Stimulated activated CD4-positive, alpha-beta T cell treated with anti-CD3 and anti-CD28 coated beads, Interleukin-15, amount 100 ng/mL, for 48 hours (primary cell): ENCODE results near the gene SLC25A48.

Experiments used
- DNase-seq, 2 donors: peaks; one replicate each; pipeline ENCODE4 v3.0.0-alpha.2; 2020; ENCODE audit warnings: low read depth in 2 of 2

SLC25A48 gene

GRCh38 chr5:135881244-135881643, 46.8 kb downstream of the SLC25A48 start:
- no peak for DNase-seq

DNA sequence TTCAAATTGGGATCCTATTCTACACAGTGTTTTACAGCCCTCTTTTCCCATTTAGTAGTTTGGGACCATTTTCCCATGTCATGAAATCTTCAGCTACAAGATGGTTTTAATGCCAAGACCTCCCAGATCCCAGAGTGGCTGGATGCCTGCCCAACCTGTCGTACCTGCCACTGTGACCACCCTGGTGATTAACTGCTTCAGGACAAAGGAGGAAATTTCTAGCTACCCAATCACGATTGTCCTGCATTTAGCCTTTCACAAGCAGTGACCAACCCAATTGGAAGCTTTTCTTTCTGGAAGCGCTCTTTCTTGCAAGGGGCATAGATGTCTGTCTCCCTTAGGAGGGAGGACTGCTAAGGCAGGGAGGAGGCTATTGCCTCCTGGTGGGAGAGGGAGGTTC, 47.4 kb downstream of the SLC25A48 start:
- DNase-seq, result no peak

DNA sequence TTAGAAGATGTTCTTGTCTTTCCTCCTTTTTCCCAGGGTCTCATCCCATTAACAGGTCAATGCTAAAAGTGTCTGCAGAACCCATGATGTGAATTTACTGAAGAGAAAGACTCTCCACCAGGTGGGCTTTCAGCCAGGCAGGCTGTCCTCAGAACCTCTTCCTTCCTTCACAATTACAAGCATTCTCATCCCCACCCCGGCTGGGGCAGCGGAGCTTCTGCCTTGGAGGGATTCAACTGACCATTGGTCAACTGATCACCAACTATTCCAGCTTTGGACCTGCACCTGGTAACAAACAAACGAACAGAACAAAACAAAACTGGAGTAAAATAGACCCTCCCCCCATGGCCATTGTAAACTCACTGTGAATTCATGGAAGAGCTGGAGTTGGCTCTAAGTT, 48.6 kb downstream of the SLC25A48 start:
- no peak for DNase-seq

- DNase-seq, result no peak
These were observed 49.0 kb downstream of the SLC25A48 start for GRCh38 chr5:135883441-135883840.

DNA sequence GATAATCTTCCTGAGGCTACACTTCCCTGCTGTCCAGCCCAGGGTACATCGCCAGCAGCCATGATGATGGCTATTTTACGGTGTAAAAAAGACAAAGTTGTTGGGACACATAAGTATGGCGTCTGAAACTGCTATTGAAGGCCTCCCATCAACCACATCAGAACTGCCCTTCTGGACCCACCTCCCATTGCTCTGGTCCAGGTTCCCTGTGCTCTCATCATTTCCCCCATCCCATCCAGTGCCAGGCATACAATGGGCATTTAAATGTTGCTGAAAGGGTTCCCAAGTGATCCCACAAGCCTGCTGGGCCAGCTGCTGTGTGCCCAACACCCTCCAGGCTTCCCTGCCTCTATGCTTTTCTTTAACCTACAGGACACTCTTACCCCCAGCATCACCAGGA, 50.6 kb downstream of the SLC25A48 start:
- DNase-seq, result no peak

- DNase-seq, result no peak
These were observed 51.7 kb downstream of the SLC25A48 start for GRCh38 chr5:135886136-135886535.

DNA sequence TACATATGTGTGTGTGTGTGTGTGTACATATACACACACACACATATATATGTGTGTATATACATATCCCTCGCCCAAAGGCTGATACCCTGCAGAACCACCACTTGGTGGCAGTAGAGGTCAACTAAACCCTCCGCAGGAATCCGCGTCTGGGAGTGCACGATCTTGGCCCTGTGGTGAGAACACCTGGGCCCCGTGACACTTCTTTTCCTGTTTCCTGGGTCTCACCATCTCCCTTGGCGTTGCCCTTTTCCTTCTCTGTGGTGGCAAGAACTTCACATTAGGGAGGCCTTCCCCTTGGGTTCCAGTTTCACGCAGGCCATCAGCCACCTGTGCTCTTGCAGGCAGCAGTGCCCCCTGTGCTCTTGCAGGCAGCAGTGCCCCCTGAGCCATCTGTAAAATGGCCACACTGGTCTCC, 53.0 kb downstream of the SLC25A48 start:
- peak; percentile 44 to 56 for DNase-seq

- DNase-seq, result no peak
These were observed 53.6 kb downstream of the SLC25A48 start for GRCh38 chr5:135887881-135888614.

GRCh38 chr5:135890296-135890695, 55.8 kb downstream of the SLC25A48 start:
- DNase-seq, result no peak

- DNase-seq, result peak; percentile 36
These were observed 56.4 kb downstream of the SLC25A48 start for GRCh38 chr5:135890867-135891266.

DNA sequence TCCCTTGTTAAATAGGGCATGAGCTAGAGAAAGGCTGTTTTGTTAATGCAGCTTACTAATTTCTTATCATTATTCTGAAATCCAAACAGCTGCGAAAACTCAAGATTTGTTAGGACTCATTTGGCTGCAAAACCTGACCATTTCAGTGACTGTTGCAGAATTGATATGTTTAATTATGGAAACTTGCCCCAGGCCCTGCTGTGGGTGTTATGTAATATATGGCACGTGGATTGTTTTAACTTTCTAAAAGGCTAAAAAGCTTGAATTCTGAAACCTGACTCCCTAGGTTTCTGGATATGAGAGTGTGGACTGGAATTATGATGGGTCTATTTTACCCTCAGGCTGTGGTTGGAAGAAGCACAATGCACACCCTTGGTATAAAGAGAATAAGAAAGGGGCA, 56.8 kb downstream of the SLC25A48 start:
- DNase-seq, result no peak

DNA sequence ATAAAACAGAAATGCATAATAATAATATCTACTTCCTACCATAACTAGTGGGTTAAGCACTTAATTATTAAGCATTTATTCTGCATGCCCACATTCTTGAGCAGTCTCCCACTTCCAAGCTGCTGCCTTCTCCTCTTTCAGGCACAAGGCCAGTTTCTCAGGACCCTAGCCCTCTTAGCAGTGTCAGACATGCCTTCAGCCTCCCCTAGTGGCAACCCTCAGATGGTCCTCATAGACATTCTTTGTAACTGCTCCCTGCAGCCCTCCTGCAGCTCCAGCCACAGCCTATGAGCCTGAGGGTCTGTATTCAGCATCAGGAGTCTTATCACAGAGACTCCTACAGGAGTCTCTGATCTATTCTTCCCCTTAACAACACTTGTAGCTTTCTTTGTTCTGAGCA, 57.3 kb downstream of the SLC25A48 start:
- no peak for DNase-seq

DNA sequence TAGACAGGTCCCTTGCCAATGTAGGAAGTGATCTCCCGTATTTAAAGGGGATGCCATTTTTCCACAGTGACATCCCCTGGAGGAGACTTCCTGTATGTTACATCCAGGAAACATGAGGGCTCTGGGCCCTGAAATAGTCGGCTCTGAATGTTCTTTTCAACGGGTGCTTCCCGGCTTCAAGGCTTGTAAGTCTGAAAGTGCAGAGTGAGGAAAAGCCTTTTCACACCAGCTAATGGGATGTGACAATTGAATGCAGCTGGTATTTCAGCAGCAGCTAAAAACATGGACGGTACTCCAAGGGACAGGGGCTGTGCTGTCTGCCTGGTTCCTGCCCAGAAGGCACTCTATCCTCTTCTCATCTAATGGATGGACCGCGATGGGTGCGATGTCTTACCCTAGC, 59.8 kb downstream of the SLC25A48 start:
- DNase-seq, result no peak

DNA sequence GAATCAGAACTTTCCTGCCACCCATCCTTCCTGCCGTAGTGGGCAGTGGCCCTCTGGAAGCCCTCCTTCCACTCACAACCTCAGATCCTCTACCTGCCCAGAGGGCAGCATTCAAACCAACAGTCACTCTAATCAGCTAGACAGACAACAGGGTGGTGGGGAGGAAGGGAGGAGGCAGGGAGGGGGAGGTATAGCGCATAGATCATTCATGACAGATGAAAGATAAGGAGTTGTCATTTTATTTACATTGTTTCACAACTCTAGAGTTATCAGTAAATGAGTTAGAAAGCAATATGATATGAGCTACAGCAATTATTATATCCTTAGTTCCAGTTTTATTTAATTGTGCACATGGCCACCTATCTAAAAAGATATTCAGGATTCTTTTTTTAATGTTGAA, 60.3 kb downstream of the SLC25A48 start:
- no peak for DNase-seq

DNA sequence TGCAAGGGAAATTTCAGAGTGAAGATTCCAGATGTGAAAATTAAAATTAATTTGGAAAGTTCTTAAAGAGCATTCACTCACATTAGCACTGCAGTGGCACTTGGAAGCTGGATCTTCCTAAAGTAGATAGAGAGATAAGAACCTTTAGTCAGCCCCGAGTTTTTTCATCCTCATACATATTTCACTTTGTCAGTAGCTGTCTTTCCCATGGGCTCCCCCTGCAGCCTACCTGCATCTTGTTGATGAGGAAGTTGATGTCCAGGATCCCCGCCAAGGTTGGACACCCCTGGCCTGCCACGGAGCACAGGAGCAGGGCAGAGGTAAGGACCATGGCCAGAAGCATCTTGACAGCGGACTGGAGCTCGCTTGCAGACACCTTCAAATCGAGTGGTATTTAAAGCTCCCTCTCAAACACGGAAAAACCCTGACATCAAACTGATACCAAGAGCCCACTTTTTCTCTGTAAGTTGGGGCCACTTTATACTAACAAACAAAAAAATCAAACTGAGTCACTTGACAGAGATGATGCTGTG, 61.1 kb downstream of the SLC25A48 start, which contains the start of gene IL9:
Gene IL9 (minus strand): TSS at position 368 of the 533 bp plus-strand sequence. CDS start 25 bp downstream, at position 343.
- no peak for DNase-seq

DNA sequence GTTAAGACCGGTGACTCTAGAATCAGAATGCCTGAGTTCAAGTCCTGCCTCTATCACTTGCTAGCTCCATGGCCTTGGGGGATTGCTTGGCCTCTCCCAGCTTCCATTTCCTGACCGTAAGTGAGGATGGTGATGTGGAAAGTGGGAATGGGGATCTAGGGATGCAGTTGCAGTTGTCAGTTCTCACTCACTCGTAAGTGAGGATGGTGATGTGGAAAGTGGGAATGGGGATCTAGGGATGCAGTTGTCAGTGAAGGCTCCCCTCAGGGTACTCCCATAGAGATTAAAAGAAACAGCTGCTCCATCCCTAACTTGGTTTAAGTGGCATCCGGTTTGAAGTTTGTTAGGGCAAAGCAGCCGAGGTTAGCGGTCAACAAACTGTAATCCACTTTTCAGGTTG, 64.2 kb downstream of the SLC25A48 start:
- no peak for DNase-seq

- DNase-seq, result no peak
These were observed 65.8 kb downstream of the SLC25A48 start for GRCh38 chr5:135900276-135900675.

DNA sequence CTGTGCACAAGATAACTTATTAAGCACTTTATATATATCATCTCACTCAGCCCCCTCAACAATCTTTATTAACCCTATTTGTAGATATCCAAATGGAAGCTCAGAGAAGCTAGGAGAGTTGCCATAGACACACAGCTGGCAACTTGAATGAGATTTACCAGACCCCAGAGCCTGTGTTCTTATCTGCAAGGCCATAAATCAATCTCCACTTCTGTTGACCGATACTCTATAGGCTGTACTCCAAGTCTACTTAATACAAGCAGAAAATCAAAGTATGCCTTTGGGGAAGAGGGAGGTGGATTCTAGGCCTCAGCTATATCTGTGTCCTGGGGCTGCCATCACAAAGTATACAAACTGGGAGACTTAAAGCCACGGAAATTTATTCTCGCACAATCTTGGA, 67.2 kb downstream of the SLC25A48 start:
- DNase-seq, result no peak

DNA sequence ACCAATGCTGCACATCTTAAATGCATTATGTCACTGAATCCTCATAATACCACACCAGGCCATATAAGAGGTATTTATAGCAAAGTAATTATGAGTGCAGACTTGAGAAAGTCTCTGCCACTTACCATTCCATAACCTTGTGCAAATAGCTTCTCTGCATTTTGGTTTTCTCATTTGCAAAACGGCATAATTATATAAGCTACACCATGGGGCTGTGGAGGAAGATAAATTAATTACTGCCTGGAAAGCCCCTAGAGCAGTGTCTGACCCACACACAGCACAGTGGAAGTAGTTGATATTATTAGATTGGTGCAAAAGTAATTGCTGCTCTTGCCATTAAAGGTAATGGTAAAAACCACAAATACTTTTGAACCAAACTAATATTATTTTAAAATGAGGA, 70.7 kb downstream of the SLC25A48 start:
- DNase-seq, result no peak

GRCh38 chr5:135913713-135914626, 79.5 kb downstream of the SLC25A48 start:
- no peak for DNase-seq

GRCh38 chr5:135915466-135916001, 81.1 kb downstream of the SLC25A48 start:
- DNase-seq, result no peak

DNA sequence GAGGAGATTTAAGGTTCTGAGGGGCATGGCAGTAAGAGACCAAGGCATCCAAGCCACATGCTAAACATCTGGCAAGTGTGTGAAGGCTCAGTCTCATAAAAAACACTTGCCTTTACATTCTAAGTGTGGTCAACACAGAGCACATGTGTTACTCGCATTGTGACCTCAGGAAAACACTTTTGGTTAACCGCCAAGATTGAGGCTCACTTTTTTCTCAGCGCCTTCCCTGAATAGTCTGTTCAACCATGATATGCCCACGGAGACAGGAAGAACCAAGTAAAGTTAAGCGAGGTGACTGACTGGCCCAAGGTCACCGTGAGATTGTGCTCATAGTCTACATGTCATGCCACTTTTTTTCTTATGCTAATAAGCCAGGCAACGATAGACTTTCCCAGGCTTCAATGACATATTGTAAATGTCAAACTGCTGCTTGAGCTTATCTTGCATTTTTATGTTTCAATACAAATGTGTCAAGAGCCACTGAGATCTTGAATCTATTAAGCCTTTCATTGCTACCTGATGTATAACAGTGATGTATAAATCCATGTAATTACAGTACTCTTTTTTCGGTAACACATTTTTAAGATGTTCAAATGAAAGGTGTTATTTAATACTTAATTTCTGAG, 82.3 kb downstream of the SLC25A48 start:
- no peak for DNase-seq
